IPS-18c (cell line): ENCODE data around the gene TMEM86B.
"Not testable (repeated sequence)": the region's sequence is repeated elsewhere in the genome, so short reads cannot be mapped to it uniquely, and the experiment has no call there.

Experiments
- H3K4me3 ChIP-seq: 2 replicates; pipeline ENCODE4 v1.7.0; 2013; ENCODE audit warnings: low read depth, mild to moderate bottlenecking, low read length, moderate library complexity; ENCODE audit not compliant: insufficient read depth
- H3K9me3 ChIP-seq: one replicate; pipeline ENCODE4 v1.6.1; 2013; ENCODE audit warnings: mild to moderate bottlenecking, low read length, moderate library complexity; ENCODE audit not compliant: control insufficient read depth, insufficient read depth

TMEM86B gene

GRCh38 chr19:55208880-55209692 is 19.5 kb downstream of the TMEM86B start, which contains the start of gene PTPRH:
PTPRH (minus strand) TSS chr19:55209501; CDS start chr19:55209433, 68 bp downstream.
- peaks cover 5% of the 10 kb centered on the region for H3K9me3 ChIP-seq
- no peak within 1 kb of the TSS for H3K4me3 ChIP-seq

- H3K9me3 ChIP-seq = no peaks in the 10 kb centered on the region
- peak overlapping the region; percentile 36; the same call in 1 of the 2 replicates for H3K4me3 ChIP-seq
These were observed 21.7 kb downstream of the TMEM86B start for GRCh38 chr19:55206664-55207500.

- not testable (repeated sequence) for H3K4me3 ChIP-seq, H3K9me3 ChIP-seq
These were observed 26.4 kb downstream of the TMEM86B start for GRCh38 chr19:55202199-55202598.

- Histone ChIP-seq H3K4me3 (no peak overlapping the region), H3K9me3 (no peaks in the 10 kb centered on the region)
These were observed 28.9 kb downstream of the TMEM86B start for GRCh38 chr19:55199620-55200204.

- Histone ChIP-seq H3K9me3 (no peaks in the 10 kb centered on the region), H3K4me3 (no peak overlapping the region)
These were observed 29.9 kb downstream of the TMEM86B start for GRCh38 chr19:55198651-55199050.

- Histone ChIP-seq H3K4me3 (no peak overlapping the region), H3K9me3 (no peaks in the 10 kb centered on the region)
These were observed 31.0 kb downstream of the TMEM86B start for GRCh38 chr19:55197528-55197927.

GRCh38 chr19:55196803-55197202 is 31.8 kb downstream of the TMEM86B start:
- Histone ChIP-seq H3K9me3 (no peaks in the 10 kb centered on the region), H3K4me3 (no peak overlapping the region)

GRCh38 chr19:55193481-55193880 is 35.1 kb downstream of the TMEM86B start:
- no peaks in the 10 kb centered on the region for H3K9me3 ChIP-seq
- no peak overlapping the region for H3K4me3 ChIP-seq

- H3K4me3 ChIP-seq = no peak overlapping the region
These were observed 39.1 kb downstream of the TMEM86B start for GRCh38 chr19:55189403-55189835.

GRCh38 chr19:55188625-55189024 is 39.9 kb downstream of the TMEM86B start:
- H3K9me3 ChIP-seq = no peaks in the 10 kb centered on the region
- no peak overlapping the region for H3K4me3 ChIP-seq

More at GRCh38 chr19:55189403-55189835, 39.1 kb downstream of the TMEM86B start:
- no peaks in the 10 kb centered on the region for H3K9me3 ChIP-seq

GRCh38 chr19:55186080-55186479 is 42.5 kb downstream of the TMEM86B start:
- Histone ChIP-seq H3K9me3 (peaks cover 3% of the 10 kb centered on the region), H3K4me3 (no peak overlapping the region)

- H3K9me3 ChIP-seq = peaks cover 3% of the 10 kb centered on the region
- no peak overlapping the region for H3K4me3 ChIP-seq
These were observed 46.8 kb downstream of the TMEM86B start for GRCh38 chr19:55181740-55182139.

GRCh38 chr19:55179606-55180484 is 48.7 kb downstream of the TMEM86B start, which contains the start of gene SYT5:
SYT5 (minus strand) TSS chr19:55180289; CDS start chr19:55179041, 1,248 bp downstream.
- peak within 1 kb of the TSS; percentile 71 for H3K4me3 ChIP-seq
- peaks cover 3% of the 10 kb centered on the region for H3K9me3 ChIP-seq

- Histone ChIP-seq H3K4me3 (peak overlapping the region; percentile 71), H3K9me3 (peaks cover 3% of the 10 kb centered on the region)
These were observed 49.6 kb downstream of the TMEM86B start for GRCh38 chr19:55178781-55179599.
